ENCODE results near the gene ADAP1. TPM values are rescaled to one million over a fixed set of nuclear protein-coding genes. Genes with fewer than 3 reads are reported as not detected.

Gene ADAP1
- polyA plus RNA-seq, 2 donors: 5.8 to 25.7 TPM

GRCh38 chr7:892648-893593 is 61.6 kb downstream of the ADAP1 start:
- Histone ChIP-seq H3K9me3 (ENCODE audit: control insufficient read depth in 2 of 2, insufficient read depth in 1 of 2, low read depth in 1 of 2, low read length in 1 of 2) (peaks cover 0 to 11% of the 10 kb centered on the region in 2 donors), H3K27ac (ENCODE audit: low read depth in 2 of 2, low read length in 1 of 2) (no peak overlapping the region), H3K4me1 (ENCODE audit: control insufficient read depth in 2 of 2, insufficient read depth in 2 of 2, low read length in 1 of 2) (peaks cover 0 to 9% of the 10 kb centered on the region in 2 donors), H3K27me3 (ENCODE audit: control insufficient read depth in 1 of 2, insufficient read depth in 2 of 2, low read length in 2 of 2) (no peaks in the 10 kb centered on the region), H3K36me3 (ENCODE audit: control insufficient read depth in 2 of 2, insufficient read depth in 2 of 2, low read length in 1 of 2) (peaks cover 10 to 78% of the 10 kb centered on the region in 2 donors), H3K4me3 (ENCODE audit: low read depth in 1 of 2, low read length in 2 of 2) (no peak overlapping the region)
- WGBS, 2 donors: 95 to 97% methylated on average over 44 to 48 of the region's 48 CpGs

DNA sequence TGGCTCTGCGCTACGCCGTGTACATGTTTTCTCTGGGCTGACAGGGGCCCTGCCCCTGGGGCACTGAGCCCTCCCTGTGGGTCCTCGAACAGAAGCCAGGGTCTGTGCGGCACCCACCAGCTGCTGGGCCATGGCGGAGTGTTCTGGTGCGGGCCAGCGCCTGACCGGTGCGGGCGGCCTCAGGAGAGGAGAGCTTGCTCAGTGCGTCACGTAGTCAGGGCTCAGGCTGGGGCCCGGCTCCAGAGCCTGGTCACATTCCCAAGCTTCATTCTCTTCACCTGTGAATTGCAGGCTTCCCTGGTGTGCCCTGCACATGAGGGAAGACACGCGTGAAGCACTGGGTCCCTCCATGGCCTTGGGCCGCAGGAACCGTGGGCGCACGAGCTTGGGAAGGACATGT is 62.7 kb downstream of the ADAP1 start:
- H3K36me3 ChIP-seq (ENCODE audit: control insufficient read depth in 2 of 2, insufficient read depth in 2 of 2, low read length in 1 of 2): peaks cover 10 to 79% of the 10 kb centered on the region in 2 donors

GRCh38 chr7:891291-891690 is 63.2 kb downstream of the ADAP1 start:
- Histone ChIP-seq H3K27me3 (ENCODE audit: control insufficient read depth in 1 of 2, insufficient read depth in 2 of 2, low read length in 2 of 2) (no peaks in the 10 kb centered on the region), H3K36me3 (ENCODE audit: control insufficient read depth in 2 of 2, insufficient read depth in 2 of 2, low read length in 1 of 2) (peaks cover 10 to 79% of the 10 kb centered on the region in 2 donors), H3K9me3 (ENCODE audit: control insufficient read depth in 2 of 2, insufficient read depth in 1 of 2, low read depth in 1 of 2, low read length in 1 of 2) (peaks cover 0 to 11% of the 10 kb centered on the region in 2 donors), H3K27ac (ENCODE audit: low read depth in 2 of 2, low read length in 1 of 2) (no peak overlapping the region), H3K4me1 (ENCODE audit: control insufficient read depth in 2 of 2, insufficient read depth in 2 of 2, low read length in 1 of 2) (peaks cover 0 to 9% of the 10 kb centered on the region in 2 donors), H3K4me3 (ENCODE audit: low read depth in 1 of 2, low read length in 2 of 2) (no peak overlapping the region)
- 96% methylated on average over 29 of the region's 29 CpGs for WGBS, 2 donors

More for the DNA sequence above, 62.7 kb downstream of the ADAP1 start:
- H3K9me3 ChIP-seq (ENCODE audit: control insufficient read depth in 2 of 2, insufficient read depth in 1 of 2, low read depth in 1 of 2, low read length in 1 of 2): peaks cover 0 to 11% of the 10 kb centered on the region in 2 donors
- peaks cover 0 to 9% of the 10 kb centered on the region in 2 donors for H3K4me1 ChIP-seq (ENCODE audit: control insufficient read depth in 2 of 2, insufficient read depth in 2 of 2, low read length in 1 of 2)
- H3K27ac ChIP-seq (ENCODE audit: low read depth in 2 of 2, low read length in 1 of 2): no peak overlapping the region
- WGBS, 2 donors: 96 to 97% methylated on average over 19 to 20 of the region's 20 CpGs
- H3K27me3 ChIP-seq (ENCODE audit: control insufficient read depth in 1 of 2, insufficient read depth in 2 of 2, low read length in 2 of 2): no peaks in the 10 kb centered on the region
- H3K4me3 ChIP-seq (ENCODE audit: low read depth in 1 of 2, low read length in 2 of 2): no peak overlapping the region

GRCh38 chr7:890868-891267 is 63.6 kb downstream of the ADAP1 start:
- Histone ChIP-seq H3K4me3 (ENCODE audit: low read depth in 1 of 2, low read length in 2 of 2) (no peak overlapping the region), H3K4me1 (ENCODE audit: control insufficient read depth in 2 of 2, insufficient read depth in 2 of 2, low read length in 1 of 2) (peaks cover 0 to 10% of the 10 kb centered on the region in 2 donors), H3K27me3 (ENCODE audit: control insufficient read depth in 1 of 2, insufficient read depth in 2 of 2, low read length in 2 of 2) (no peaks in the 10 kb centered on the region), H3K9me3 (ENCODE audit: control insufficient read depth in 2 of 2, insufficient read depth in 1 of 2, low read depth in 1 of 2, low read length in 1 of 2) (peaks cover 0 to 11% of the 10 kb centered on the region in 2 donors), H3K36me3 (ENCODE audit: control insufficient read depth in 2 of 2, insufficient read depth in 2 of 2, low read length in 1 of 2) (peaks cover 10 to 81% of the 10 kb centered on the region in 2 donors), H3K27ac (ENCODE audit: low read depth in 2 of 2, low read length in 1 of 2) (no peak overlapping the region)
- 93 to 95% methylated on average over 15 of the region's 15 CpGs for WGBS, 2 donors

DNA sequence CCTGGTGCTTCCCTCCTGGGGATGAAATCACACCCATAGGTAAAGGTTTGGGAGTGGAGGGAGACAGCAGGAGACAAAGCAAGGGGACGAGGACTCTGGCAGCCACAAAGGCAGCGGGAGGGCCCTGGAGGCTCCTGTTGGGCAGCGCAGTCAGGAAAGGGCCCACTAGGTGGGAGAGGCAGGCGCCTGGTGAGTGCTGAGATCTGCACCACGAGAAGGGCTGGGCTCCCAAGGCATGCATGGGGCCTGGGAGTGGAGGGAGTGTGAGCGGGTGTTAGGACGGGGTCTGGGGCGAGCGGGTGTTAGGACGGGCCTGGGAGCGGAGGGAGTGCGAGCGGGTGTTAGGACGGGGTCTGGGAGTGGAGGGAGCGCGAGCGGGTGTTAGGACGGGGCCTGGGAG is 65.1 kb downstream of the ADAP1 start:
- 97 to 98% methylated on average over 14 of the region's 18 CpGs for WGBS, 2 donors
- Histone ChIP-seq H3K9me3 (ENCODE audit: control insufficient read depth in 2 of 2, insufficient read depth in 1 of 2, low read depth in 1 of 2, low read length in 1 of 2) (peaks cover 0 to 7% of the 10 kb centered on the region in 2 donors), H3K4me3 (ENCODE audit: low read depth in 1 of 2, low read length in 2 of 2) (no peak overlapping the region), H3K36me3 (ENCODE audit: control insufficient read depth in 2 of 2, insufficient read depth in 2 of 2, low read length in 1 of 2) (peaks cover 10 to 68% of the 10 kb centered on the region in 2 donors), H3K27me3 (ENCODE audit: control insufficient read depth in 1 of 2, insufficient read depth in 2 of 2, low read length in 2 of 2) (no peaks in the 10 kb centered on the region), H3K4me1 (ENCODE audit: control insufficient read depth in 2 of 2, insufficient read depth in 2 of 2, low read length in 1 of 2) (peaks cover 0 to 21% of the 10 kb centered on the region in 2 donors), H3K27ac (ENCODE audit: low read depth in 2 of 2, low read length in 1 of 2) (no peak overlapping the region)

DNA sequence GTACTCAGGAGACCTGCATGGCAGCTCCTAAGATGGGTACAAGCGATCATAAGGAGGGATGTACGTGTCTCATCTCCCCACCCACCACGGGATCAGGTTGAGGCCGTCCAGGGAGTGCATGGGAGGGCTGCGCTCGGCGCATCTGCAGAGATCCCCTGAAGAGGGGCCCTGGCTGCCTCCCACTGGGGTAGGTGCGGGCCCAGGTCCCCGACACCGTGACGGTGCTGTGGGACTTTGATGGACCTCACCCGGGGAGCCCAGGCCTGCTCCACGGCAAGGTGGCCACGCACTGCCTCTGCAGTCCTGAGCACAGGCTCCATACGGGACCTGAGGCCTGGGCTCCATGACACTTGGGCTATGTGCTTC is 65.5 kb downstream of the ADAP1 start:
- H3K27ac ChIP-seq (ENCODE audit: low read depth in 2 of 2, low read length in 1 of 2): no peak overlapping the region
- H3K27me3 ChIP-seq (ENCODE audit: control insufficient read depth in 1 of 2, insufficient read depth in 2 of 2, low read length in 2 of 2): no peaks in the 10 kb centered on the region
- H3K4me3 ChIP-seq (ENCODE audit: low read depth in 1 of 2, low read length in 2 of 2): no peak overlapping the region
- H3K4me1 ChIP-seq (ENCODE audit: control insufficient read depth in 2 of 2, insufficient read depth in 2 of 2, low read length in 1 of 2): peaks cover 0 to 24% of the 10 kb centered on the region in 2 donors
- 90 to 94% methylated on average over 15 of the region's 15 CpGs for WGBS, 2 donors
- H3K36me3 ChIP-seq (ENCODE audit: control insufficient read depth in 2 of 2, insufficient read depth in 2 of 2, low read length in 1 of 2): peaks cover 10 to 64% of the 10 kb centered on the region in 2 donors
- peaks cover 0 to 7% of the 10 kb centered on the region in 2 donors for H3K9me3 ChIP-seq (ENCODE audit: control insufficient read depth in 2 of 2, insufficient read depth in 1 of 2, low read depth in 1 of 2, low read length in 1 of 2)

DNA sequence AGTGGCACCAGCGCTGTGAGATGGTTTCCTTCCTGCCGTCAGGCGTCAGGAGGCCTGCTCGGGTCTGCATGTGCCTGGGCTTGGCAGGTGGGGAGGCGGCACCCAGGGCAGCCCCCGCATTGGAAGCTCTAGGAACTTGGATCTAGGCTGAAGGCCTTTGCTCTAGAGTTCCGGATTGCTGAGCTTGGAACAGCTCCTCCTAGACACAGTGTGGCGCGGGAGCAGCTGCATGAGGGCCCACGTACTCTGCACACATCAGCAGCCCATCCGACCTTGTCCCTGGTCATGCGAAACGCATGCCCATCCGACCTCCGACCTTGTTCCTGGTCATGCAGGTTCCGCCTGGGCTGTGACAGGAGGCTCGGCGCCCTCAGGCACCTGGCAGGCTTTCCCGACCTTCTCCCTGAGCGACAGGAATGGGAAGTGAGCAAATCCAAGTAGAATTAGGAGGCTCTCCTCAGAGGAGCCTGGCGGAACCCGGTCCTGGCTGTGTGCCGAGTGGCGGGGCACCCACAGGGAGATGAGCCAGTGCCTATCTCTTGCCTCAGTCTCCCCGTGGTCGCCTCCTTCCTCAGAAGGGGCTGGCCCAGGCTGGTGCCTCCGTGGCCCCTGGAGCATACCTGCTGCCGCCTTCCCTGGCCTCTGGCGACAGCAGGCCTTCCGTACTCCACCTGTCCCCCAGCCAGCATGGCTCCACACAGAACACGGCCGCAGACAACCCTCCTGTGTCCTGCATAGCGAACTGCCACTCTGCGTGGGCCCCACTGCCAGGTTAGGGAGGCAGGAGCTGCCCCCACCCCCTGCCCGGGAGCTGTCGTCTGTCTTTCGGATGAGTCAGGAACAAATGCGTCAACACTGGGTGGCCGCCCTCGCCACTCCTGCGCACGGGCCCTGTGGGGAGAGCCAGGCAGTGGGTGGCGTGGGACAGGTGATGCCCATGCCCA is 66.1 kb downstream of the ADAP1 start:
- Histone ChIP-seq H3K4me3 (ENCODE audit: low read depth in 1 of 2, low read length in 2 of 2) (no peak overlapping the region), H3K4me1 (ENCODE audit: control insufficient read depth in 2 of 2, insufficient read depth in 2 of 2, low read length in 1 of 2) (peaks cover 6 to 27% of the 10 kb centered on the region in 2 donors), H3K27me3 (ENCODE audit: control insufficient read depth in 1 of 2, insufficient read depth in 2 of 2, low read length in 2 of 2) (no peaks in the 10 kb centered on the region), H3K27ac (ENCODE audit: low read depth in 2 of 2, low read length in 1 of 2) (no peak overlapping the region), H3K36me3 (ENCODE audit: control insufficient read depth in 2 of 2, insufficient read depth in 2 of 2, low read length in 1 of 2) (peaks cover 6 to 58% of the 10 kb centered on the region in 2 donors), H3K9me3 (ENCODE audit: control insufficient read depth in 2 of 2, insufficient read depth in 1 of 2, low read depth in 1 of 2, low read length in 1 of 2) (peaks cover 0 to 6% of the 10 kb centered on the region in 2 donors)
- 86% methylated on average over 41 to 43 of the region's 43 CpGs for WGBS, 2 donors

DNA sequence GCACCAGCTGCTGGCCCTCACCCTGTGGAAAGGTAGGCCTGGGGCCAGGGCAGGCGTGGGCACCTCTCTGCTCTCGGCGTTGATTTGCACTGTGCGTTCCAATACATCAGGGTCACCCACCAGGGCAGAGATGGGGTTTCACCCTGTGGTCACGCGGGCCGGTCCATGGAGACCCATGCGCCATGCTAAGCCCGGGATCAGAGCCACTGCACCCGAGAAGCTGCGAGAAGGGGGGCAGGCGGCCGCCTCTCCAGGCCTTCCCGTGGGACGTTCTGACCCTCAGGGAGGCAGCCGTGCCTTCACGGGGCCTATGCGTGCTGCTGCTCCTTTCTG is 67.0 kb downstream of the ADAP1 start:
- 93 to 94% methylated on average over 18 of the region's 18 CpGs for WGBS, 2 donors
- Histone ChIP-seq H3K4me3 (ENCODE audit: low read depth in 1 of 2, low read length in 2 of 2) (no peak overlapping the region), H3K9me3 (ENCODE audit: control insufficient read depth in 2 of 2, insufficient read depth in 1 of 2, low read depth in 1 of 2, low read length in 1 of 2) (peaks cover 0 to 3% of the 10 kb centered on the region in 2 donors), H3K27me3 (ENCODE audit: control insufficient read depth in 1 of 2, insufficient read depth in 2 of 2, low read length in 2 of 2) (no peaks in the 10 kb centered on the region), H3K4me1 (ENCODE audit: control insufficient read depth in 2 of 2, insufficient read depth in 2 of 2, low read length in 1 of 2) (peaks cover 9 to 24% of the 10 kb centered on the region in 2 donors), H3K36me3 (ENCODE audit: control insufficient read depth in 2 of 2, insufficient read depth in 2 of 2, low read length in 1 of 2) (peaks cover 6 to 49% of the 10 kb centered on the region in 2 donors), H3K27ac (ENCODE audit: low read depth in 2 of 2, low read length in 1 of 2) (no peak overlapping the region)
